Hindlimb muscle (tissue), 1 donor: ENCODE results near the gene LIN28B. TPM values are rescaled to one million over a fixed set of nuclear protein-coding genes. Genes with fewer than 3 reads are reported as not detected.

Source experiments
- DNase-seq: peaks from one replicate; pipeline ENCODE4 v3.0.0-alpha.2; 2013
- polyA plus RNA-seq: library from polyadenylated mRNA; unstranded; fragments of 120-200 nt; gene quantifications from one replicate; pipeline ENCODE4 v1.2.1, GENCODE V29; 2013; ENCODE audit not compliant: insufficient read length

The LIN28B gene
- polyA plus RNA-seq, 1 donor = 0.04 TPM

DNA sequence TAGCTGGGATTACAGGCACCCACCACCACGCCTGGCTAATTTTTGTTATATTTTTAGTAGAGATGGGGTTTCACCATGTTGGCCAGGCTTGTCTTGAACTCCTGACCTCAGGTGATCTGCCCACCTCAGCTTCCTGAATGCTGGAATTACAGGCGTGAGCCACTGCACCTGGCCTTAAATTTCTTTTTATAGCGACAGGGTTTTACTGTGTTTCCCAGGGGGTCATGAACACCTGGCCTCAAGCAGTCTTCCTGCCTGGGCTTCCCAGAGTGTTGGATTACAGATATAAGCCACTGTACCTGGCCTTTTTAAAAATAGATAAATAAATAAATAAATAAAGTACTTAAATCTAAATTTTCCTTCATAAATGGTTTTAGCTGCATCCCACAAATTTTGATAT is 57.5 kb downstream of the LIN28B start:
- no peak for DNase-seq

DNA sequence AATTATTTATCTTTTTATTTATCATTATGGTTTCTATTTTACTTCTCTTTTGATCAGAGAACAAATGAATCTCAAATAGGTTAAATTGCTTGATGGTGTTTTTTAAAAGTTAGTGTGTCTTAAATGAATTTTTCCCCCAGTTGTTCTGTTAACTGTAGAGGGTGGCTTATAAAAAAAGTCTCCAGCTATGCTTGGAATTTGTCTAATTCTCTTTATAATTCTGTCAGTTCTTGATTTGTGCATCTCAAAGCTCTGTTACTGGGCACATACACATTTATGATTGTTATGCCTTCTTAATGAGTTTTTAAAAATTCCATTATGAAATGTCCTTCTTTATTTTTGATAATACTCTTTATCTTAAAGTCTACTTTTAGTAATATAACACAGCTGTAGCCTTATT is 58.0 kb downstream of the LIN28B start:
- DNase-seq = no peak

DNA sequence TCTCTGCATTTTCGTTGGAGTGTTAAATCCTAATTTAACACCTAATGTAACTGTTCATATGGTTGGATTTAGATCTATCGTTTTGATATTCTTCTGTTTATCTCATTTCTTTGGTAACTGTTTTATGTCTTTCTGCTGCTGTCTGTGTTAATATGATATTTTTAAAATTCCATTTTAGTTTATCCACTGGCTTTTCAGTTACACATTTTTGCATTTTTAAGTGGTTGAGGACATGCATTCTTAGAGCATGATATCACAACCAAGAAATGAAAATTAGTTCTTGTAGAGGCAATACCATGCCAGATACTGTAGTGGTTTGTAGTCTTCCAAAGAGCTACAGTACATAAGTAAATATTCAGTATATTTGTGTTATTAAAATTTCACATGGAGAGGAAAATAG is 58.6 kb downstream of the LIN28B start:
- no peak for DNase-seq

DNA sequence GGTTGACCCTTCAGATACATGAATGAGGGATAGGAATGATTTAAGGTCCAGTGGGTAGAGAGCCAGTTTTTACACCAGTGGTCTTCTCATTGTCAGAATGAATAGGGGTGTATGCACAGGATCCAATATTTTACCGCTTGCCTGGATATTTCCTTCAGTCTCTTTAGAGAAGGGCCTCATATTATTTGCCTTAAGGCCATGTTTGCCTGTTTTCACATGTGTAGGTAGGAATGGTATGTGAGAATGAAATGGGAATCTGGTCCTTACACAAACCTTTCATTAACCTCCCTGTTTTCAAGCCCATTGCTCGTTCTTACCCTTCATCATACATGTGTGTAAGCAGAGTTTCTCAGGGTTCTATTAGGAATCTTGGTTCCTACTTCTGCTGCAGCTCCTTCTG is 62.4 kb downstream of the LIN28B start:
- DNase-seq = no peak

DNA sequence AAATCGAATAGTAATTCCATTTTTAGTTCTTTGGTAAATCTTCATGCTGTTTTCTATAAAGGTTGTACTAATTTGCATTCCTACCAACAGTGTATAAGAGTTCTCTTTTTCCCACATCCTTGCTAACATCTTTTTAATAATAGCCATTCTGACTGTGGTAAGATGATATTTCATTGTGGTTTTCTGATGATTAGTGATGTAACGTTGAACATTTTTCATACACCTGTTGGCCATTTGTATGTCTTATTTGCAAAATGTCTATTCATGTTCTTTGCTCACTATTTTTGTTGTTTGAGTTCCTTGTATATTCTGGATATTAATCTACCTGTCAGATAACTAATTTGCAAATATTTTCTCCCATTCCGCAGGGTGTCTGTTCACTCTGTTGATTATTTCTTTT is 64.5 kb downstream of the LIN28B start:
- DNase-seq = no peak

DNA sequence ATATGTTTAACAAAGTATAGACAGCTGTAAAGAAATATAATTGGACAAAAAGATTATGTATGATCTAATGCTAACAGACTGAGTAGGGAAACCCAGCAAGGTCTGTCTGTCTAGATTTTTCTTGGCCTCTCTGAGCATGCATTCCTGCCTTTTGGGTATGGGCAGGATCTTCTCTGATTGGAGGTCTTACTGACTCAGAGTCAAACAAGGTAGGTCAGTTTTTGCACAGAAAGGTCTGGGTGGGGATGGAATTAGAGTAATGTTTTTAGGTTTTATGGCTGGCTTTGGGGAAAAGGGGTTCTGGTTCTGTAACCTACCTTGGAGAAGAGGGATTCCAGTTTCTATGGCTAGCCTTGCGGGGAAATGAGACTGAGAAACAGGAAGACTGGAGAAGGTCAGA is 65.5 kb downstream of the LIN28B start:
- DNase-seq = no peak

DNA sequence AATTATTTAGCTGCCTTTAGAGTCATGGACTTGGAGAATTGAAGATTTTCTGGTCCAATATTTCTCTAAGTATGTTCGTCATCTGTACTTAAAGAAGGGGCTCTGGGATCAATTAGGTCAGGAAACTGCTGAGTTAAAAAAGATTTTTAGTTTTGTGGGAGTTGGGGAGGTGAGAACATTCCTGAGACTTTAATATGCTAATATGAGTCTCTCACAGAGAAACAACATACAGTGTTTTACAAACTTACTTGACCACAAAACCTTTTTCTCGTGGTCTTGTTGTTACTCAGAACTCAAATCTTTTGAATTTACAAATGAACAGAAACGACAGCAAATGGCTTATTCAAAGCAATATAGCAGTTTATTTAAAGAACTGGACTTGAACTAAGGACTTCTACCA is 67.9 kb downstream of the LIN28B start:
- DNase-seq = no peak

DNA sequence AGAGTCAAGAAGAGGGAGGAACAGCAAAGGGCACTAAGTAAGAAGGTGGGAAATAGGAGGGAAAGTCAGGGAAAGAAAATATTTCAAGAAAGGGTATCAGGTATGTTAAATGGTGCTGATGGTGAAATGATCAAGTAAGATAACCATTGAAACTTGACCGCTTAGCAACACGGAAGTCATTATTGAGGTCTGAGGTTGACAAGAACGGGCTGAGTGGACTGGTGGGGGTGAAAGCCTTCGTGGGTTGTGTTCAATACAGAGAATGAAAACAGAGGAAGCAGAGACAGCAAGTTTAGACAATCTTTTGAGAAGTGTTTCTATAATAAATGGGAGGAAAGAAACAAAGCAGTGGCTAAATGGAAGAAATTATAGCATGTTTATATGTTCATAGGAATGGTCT is 72.0 kb downstream of the LIN28B start:
- DNase-seq = no peak

DNA sequence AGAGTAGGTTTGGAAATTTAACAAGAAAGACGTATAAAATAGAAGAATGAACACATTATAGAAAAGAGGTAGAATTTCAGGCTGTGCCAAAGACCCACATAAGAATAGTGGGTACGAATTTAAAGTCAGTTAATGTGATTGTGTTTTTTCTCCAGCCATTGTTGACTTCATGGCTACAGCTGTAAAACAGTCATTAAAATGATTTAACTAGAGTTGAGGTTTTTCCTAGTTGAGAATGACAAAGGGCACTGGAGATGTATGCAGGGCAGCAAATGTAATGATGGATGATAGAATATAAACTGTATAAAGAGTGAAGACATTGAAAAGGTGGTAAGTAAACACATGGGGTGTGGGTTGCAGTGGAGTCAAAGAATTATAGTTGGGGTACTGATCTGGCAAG is 72.7 kb downstream of the LIN28B start:
- no peak for DNase-seq

DNA sequence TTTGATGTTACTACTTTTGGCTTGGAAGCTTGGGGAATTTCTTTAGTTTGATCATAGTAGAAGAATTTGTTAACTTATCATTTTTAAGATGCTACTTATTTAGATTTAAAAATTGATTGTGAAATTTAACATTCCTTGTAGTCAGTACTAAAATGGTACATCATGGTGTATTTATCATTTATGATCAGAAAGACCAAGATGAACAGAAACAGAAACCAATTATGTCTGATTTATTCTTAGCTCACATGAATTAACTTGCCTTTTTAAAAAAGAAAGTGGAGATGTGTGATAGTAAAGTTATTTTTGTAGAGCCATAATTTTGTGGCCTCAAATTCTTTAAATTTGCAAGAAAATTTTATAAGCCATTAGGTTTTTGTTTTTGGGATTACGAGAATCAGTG is 77.6 kb downstream of the LIN28B start:
- DNase-seq = no peak

DNA sequence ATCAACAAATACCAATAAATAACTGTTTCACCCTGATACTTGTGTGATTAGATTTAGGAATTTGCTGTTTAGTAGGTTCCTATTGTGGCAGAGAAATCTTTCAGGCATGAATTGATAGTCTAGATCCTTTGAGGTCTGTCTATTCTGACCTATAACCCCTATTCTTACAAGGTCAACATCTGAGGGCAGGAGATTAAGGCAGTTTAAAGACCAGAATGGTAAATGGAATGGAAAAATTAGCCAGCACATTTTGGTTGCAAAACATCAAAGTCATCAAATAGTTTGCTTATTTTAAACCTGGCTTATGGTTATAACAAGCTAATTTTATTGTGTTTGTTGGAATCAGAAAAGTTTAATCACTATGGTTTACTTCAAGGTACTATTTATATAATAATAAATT is 78.4 kb downstream of the LIN28B start:
- DNase-seq = no peak

DNA sequence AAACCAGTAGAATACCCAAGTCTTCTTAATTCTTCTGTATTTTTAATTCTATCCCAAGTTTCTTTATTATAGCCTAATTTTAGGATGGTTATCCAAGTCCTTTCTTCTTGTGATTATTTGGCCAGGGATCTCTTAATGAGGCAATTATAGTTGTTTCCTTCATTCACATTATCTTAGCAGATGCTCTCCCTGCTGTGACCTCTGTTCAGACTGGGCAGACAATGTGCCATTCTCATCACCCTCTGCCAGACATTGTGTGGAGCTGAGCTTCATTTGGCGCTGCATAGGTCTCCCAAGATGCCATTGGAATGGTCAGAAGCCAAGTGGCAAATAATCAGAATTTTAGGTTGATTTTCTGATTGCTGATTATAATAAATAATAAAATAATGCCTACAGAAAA is 79.4 kb downstream of the LIN28B start:
- no peak for DNase-seq

DNA sequence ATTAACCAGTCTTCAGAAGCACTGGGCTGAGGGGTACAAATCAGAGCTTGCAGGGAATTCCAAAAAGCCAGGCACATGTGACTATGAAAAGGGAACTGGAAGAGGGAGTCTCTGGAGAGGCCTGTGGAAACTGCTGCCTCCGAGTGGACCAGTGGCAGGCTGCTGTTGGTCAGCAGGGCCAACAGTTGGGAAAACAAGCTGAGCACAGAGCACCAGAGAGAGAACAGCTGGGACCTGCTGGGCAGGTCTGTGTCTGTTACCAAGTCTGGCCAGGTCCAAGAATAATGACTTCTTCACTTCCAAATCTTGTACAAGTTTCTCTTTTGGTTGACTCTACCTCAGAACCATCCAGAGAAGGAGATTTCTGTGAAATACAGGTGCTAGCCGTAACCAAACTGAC is 81.4 kb downstream of the LIN28B start:
- no peak for DNase-seq

DNA sequence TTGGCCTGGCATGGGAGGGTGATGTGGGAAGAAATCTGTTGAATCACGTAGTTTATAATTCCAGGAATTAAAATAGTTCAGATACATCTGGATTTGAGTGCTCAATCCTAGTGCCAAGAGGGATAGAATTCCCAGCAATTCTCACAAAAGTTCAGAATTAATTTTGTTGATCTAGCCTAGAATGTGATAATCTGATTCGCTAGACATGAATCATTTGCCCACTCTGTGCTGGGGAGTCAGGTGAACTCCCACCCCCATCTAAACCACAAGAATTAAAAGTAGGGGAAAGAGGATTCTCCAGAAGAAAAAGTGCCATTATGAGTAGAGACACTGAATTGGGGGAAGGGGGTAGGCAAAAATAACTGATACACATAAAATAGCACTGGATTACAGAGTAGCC is 85.0 kb downstream of the LIN28B start:
- DNase-seq = no peak

DNA sequence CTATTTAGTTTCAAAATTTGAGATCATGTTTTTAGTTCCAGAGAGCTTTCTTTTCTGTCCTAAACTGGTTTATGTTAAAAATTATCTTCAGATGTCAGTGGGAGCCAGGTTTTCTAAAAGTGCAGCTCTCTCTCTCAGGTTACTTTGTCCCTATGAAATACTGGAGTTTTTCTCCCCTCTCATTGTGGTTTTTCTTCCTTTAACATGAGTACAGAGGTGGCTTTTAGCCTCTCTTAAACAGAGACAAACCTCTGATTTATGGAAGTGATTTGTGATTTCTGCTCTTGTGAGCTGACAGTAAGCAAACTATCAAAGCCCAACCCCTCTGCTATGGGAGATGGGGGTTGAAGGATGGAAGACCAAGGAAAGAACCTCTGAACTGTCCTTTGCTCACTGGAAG is 85.7 kb downstream of the LIN28B start:
- DNase-seq = no peak

DNA sequence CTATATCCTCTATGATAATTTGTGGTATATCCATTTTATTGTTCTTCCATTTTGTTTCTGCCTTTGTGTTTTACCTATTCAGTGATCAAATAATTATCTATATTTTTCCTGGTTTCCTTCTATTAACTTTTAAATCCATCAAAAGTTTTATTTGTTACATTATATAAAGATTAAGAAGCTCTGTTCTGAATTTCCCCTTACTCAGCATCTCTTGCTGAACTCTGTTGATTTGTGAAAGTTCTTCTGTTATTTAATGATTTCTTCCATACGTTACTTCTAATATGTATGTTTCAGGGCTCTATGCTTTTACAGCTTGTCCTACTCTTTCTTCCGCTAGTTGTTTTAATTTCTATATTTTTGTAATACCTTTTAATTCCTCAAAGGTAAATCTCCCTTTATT is 87.1 kb downstream of the LIN28B start:
- DNase-seq = no peak

DNA sequence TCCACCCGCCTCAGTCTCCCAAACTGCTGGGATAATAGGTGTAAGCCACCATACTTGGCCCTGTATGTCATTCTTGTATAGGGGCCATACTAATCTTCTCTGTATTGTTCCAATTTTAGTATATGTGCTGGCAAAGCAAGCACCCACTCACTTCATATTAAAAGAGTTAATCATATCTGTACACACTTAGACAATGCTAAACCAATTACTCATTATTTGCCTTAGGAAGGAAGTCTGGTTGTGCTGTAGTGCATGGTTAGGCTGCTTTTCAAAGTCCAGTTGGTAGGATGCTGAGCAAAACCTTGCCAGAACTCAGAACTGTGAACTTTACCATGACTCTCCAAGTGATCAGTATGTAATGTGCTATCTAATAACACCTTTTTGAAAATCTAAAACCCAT is 88.6 kb downstream of the LIN28B start:
- no peak for DNase-seq

DNA sequence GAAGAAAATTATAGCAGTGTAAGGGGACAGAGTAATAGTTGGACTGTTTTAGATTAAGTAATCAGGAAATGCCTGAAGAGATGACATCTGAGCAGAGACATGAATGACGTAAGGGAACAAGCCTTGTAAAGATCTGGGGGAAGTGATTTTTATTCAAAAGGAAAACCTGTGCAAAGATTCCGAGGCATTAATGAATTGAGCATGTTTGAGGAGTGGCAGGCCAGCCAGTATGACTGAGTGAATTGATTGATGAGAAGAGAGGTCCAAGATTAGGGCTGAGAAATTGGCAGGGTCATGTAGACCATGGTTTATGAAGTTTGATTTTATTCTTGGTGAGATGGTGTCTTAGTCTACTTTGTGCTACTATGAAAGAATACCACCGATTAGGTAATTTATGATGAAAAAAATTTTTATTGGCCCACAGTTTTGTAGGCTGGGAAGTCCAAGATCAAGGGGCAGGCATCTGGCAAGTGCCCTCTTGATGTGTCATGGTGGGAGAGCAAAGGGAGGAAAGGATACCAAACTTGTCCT is 95.1 kb downstream of the LIN28B start:
- DNase-seq = no peak

DNA sequence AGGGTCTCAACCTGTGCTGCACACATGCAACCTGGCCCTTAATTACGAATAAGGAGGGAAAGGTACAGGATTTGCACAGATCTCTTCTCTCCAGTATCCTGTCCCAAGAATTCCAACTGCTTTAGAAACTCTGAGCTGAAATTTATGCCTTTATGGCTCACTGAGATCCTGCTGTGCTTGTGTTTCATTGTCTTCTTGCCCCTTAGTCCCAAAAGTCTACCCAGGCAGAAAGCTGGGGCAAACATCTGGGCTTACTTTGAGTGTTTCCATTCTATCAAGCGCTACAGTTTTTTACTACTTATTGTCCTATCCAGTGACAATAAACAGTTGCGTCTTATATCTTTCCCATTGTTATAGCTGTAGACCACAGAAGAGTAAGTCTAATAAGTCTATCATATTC is 99.7 kb downstream of the LIN28B start:
- DNase-seq = no peak

DNA sequence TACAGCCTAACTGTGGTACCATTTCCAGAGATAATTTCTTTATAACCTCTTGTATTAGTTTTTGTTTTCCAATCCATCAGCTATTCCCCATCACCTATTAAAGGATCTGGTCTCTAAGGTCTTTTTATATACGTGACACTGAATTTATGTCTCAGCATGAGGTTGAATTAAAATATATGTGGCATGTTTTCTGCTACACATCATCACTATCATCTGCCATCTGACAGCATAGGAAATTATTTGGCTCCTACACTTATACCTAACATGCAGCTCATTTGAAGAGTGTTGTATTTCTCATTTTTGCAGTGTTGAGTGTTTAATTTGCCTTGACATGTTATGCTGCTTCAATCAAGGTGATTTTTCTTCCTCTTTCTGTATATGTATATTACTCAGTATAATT is 100.3 kb downstream of the LIN28B start:
- DNase-seq = no peak

DNA sequence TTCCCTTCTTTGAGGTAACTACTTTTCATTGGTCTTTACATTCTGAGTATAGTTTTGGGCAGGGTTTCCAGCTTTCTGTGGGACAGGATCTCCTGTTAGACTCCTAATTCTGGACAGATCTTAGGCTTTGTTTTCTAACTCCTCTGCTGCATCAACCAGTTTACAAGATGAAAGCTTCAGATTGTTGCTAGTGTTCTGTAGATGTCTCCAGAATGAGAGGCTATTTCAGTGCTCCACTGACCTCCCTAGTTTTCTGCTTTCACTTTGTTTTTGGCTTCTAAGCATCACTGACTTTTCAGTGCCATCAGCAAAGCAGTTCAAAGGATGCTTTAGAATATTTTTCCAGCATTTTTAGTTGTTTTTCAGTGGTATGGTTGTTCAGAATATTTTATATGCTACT is 101.4 kb downstream of the LIN28B start:
- no peak for DNase-seq

DNA sequence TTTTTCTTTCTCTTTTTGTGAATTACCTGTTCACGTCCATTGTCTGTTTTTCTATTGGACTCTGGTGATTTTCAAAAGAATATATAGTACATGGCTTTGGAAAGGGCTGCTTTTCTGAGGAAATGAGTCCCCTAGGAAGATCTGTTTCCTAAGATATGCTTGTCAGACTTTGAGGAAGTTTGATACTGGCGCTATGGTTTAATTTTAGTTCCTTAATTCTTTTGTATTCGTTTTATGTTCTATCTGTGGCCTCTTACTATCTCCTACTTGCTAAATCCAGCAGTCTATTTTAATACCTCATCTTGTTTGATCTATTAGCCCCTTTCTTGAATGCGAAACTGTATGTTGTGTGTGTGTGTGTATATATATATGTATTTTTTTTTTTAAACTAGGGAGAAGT is 101.9 kb downstream of the LIN28B start:
- no peak for DNase-seq

DNA sequence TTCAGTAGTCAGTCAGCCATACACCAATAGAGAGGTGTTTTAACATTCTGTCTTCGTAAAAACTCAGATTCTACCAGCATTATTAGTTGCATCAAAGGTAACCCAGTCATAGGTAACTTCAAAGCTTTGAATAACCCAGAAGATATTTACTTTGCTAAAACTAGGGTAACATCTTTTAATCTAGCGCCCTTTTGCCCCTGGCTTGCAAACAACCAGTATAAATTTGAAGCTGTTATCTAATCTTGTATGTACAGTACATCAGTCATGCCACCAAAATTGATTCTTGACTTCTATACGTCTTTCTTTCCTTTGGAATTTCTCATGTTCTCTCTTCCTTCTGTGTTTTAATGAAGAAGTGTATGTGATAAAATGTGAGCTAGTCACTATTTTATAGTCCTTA is 109.3 kb downstream of the LIN28B start:
- no peak for DNase-seq

DNA sequence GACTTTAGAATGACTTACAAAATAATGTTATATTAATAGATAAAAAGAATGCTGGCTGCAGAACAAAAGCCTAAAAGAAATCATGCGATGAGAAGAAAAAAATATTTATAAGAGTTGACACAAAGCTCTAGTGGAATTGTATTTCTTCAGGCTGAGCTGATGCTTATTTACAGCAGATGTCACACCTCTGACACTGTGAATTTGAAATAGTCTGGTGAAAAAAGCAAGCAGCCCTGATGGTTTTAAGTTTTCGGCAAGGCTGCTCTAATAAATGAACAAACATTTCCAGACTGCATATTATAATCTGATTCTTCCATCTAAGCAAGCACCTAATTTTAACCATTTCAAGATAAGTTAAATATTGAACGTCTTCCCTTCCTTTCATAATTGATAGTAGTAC is 109.9 kb downstream of the LIN28B start:
- DNase-seq = no peak

DNA sequence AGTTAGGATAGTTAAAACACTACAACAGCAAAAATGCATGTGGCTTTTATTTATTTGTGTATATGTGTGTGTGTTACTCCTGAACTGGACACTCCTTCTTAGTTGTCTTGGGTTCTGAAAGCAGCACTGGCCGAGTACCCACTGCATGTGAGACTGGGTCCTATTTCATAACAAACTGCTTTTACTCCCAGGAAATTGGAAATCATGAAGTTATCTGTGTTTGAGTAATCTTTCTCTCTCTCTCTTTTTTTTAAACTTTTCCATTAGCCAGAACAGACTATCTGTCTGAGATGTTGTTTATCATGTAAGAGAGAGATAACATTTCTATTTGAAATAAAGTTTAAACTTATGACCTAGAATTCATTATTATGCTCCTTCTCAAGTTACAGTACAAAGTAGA is 110.4 kb downstream of the LIN28B start:
- DNase-seq = no peak

DNA sequence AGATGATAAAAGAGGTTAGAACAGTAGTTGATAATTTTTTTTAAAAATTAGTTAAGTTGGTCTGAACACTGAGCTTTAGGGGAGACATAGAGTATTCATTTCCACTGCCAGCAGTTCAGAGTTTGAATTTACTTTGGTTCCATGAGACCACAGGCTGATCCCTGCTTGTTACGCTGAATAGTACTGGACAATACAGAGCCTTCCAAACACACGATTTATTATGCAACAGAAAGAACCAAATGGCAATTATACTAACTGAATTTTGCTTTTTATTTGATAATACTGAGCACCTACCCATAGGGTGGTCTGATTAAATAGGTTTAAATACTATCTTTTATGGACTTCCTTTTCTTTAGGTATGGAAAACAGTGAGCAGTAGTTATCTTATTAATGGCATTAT is 111.5 kb downstream of the LIN28B start:
- no peak for DNase-seq
